Common myeloid progenitor, CD34-positive (primary cell): ENCODE results near the gene PCDHB1.
"Not testable (repeated sequence)": the region's sequence is repeated elsewhere in the genome, so short reads cannot be mapped to it uniquely, and the experiment has no call there.

Source experiments
- CTCF ChIA-PET: fragments of 350-600 bp; sonication (Branson Sonifier 250); formaldehyde crosslinking; loops from one replicate; lab custom pipeline; 2021; ENCODE audit warnings: antibody characterized with exemption; lab: Charles Lee
- POLR2A ChIA-PET: fragments of 350-600 bp; sonication (Branson Sonifier 250); formaldehyde crosslinking; loops from one replicate; lab custom pipeline; 2021; ENCODE audit warnings: antibody characterized with exemption; lab: Charles Lee
- DNase-seq, 3 donors: peaks; one replicate each; pipeline versions ENCODE4 v3.0.0 to v3.0.0-alpha.2; 2013
- H3K27ac ChIP-seq, 2 experiments: 1 replicate in 1 of 2; 2 replicates in 1 of 2; pipeline ENCODE4 v1.7.0; 2013; ENCODE audit warnings: inconsistent platforms in 2 of 2, low read length in 2 of 2, mild to moderate bottlenecking in 2 of 2, low read depth in 1 of 2, moderate library complexity in 1 of 2; ENCODE audit not compliant: severe bottlenecking in 2 of 2, insufficient read depth in 1 of 2, poor library complexity in 1 of 2
- H3K27me3 ChIP-seq, 5 experiments: replicated peaks in 2 of 5; 1 replicate in 3 of 5; 2 replicates in 2 of 5; pipeline versions ENCODE4 v1.6.1 to v1.7.0; 2013; ENCODE audit warnings: low read length in 4 of 5, mild to moderate bottlenecking in 2 of 5, moderate library complexity in 2 of 5, inconsistent platforms in 1 of 5; ENCODE audit not compliant: insufficient read depth in 5 of 5, control insufficient read depth in 4 of 5
- H3K36me3 ChIP-seq, 4 experiments: 1 replicate in 2 of 4; 2 replicates in 2 of 4; pipeline versions ENCODE4 v1.6.1 to v1.7.0; 2013; ENCODE audit warnings: low read length in 3 of 4, control low read depth in 1 of 4, mild to moderate bottlenecking in 1 of 4; ENCODE audit not compliant: control insufficient read depth in 4 of 4, insufficient read depth in 4 of 4
- H3K4me1 ChIP-seq, 4 experiments: 1 replicate in 3 of 4; 2 replicates in 1 of 4; pipeline versions ENCODE4 v1.6.1 to v1.7.1; 2013; ENCODE audit warnings: low read length in 3 of 4, mild to moderate bottlenecking in 3 of 4, control low read depth in 1 of 4, inconsistent platforms in 1 of 4, moderate library complexity in 1 of 4; ENCODE audit not compliant: control insufficient read depth in 4 of 4, insufficient read depth in 4 of 4; ENCODE audit errors: control extremely low read depth in 1 of 4
- H3K4me3 ChIP-seq, 7 experiments: 1 replicate in 4 of 7; 2 replicates in 3 of 7; pipeline versions ENCODE4 v1.5.1 to v1.7.0; 2013; ENCODE audit warnings: mild to moderate bottlenecking in 7 of 7, low read length in 6 of 7, moderate library complexity in 6 of 7, inconsistent platforms in 2 of 7, low read depth in 2 of 7, control low read depth in 1 of 7; ENCODE audit not compliant: insufficient read depth in 4 of 7, control insufficient read depth in 1 of 7; ENCODE audit errors: extremely low read depth in 1 of 7
- H3K9me3 ChIP-seq, 5 experiments: 1 replicate in 4 of 5; 2 replicates in 1 of 5; pipeline versions ENCODE4 v1.6.1 to v1.7.1; 2013; ENCODE audit warnings: low read length in 4 of 5, mild to moderate bottlenecking in 2 of 5, inconsistent platforms in 1 of 5, low read depth in 1 of 5, moderate library complexity in 1 of 5; ENCODE audit not compliant: control insufficient read depth in 4 of 5, insufficient read depth in 2 of 5; ENCODE audit errors: control extremely low read depth in 1 of 5
- WGBS: methylation state at CpG from one replicate; pipeline ENCODE4 v1.1.5; 2013; ENCODE audit not compliant: insufficient coverage; 5-methylcytosine and 5-hydroxymethylcytosine counted together

PCDHB1 gene

DNA sequence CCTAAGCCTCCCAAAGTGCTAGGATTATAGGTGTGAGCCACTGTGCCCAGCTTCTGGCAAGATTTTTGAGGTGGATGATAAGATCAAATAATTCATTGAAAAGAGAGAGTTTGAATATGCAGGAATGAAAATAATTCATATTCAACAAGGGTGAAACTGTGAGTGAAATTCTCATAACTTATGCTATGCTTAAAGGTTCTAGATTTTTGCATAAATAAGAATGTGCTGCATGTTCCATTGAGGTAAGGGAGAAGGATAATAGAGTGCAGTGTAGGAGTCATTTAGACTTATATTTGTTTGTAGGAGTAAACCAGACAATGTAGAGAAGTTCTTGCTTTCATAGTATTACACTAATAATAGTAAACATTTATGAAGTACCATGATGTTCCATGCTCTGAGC is 31.1 kb downstream of the PCDHB1 start:
- no peak overlapping the region for H3K27ac ChIP-seq
- no peaks in the 10 kb centered on the region for H3K36me3 ChIP-seq
- peaks cover 3 to 9% (median 6%) of the 10 kb centered on the region in 5 experiments for H3K9me3 ChIP-seq
- peaks cover 0 to 4% (median 0%) of the 10 kb centered on the region in 4 experiments for H3K4me1 ChIP-seq
- DNase-seq, result no peak
- H3K27me3 ChIP-seq, result peaks cover 1 to 9% (median 3%) of the 10 kb centered on the region in 5 experiments
- CTCF ChIA-PET, result no interaction called here
- no peak overlapping the region for H3K4me3 ChIP-seq
- POLR2A ChIA-PET, result no interaction called here

DNA sequence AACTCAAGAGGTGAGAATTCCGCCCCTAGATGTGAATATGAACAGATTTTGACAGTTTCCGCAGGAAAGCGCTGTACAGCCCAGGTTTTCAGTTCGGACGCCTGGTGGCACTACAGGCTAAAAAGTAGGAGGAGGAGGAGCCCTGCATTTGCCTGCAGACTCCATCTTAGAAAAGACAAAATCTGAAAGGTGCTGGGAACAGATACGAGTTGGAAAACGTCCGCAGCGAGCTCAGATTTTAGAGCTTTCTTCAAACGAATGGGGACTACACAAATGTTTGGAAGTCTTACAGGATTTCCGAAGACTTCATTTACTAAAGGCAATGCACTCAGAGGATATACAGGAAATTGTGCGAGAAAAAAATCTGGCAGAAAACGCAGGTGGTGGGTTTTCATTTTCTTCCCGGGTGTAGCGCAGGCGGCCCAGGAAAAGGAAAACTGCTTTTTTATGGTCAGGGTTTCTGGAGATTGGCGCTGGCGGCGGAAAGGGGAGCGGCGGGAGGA is 33.4 kb downstream of the PCDHB1 start:
- WGBS, result 11% methylated on average over 15 of the region's 21 CpGs
- peak; percentile 19 to 72 (median 54) for DNase-seq
- Histone ChIP-seq H3K27ac (no peak overlapping the region), H3K9me3 (peaks cover 0 to 2% (median 0%) of the 10 kb centered on the region in 5 experiments), H3K4me1 (peaks cover 0 to 4% (median 0%) of the 10 kb centered on the region in 4 experiments), H3K4me3 (peak overlapping the region in 6 of 7 experiments; percentile 42 to 63 (median 49)), H3K27me3 (peaks cover 0 to 3% (median 0%) of the 10 kb centered on the region in 5 experiments), H3K36me3 (no peaks in the 10 kb centered on the region)
- ChIA-PET CTCF (no interaction called here), POLR2A (no interaction called here)

DNA sequence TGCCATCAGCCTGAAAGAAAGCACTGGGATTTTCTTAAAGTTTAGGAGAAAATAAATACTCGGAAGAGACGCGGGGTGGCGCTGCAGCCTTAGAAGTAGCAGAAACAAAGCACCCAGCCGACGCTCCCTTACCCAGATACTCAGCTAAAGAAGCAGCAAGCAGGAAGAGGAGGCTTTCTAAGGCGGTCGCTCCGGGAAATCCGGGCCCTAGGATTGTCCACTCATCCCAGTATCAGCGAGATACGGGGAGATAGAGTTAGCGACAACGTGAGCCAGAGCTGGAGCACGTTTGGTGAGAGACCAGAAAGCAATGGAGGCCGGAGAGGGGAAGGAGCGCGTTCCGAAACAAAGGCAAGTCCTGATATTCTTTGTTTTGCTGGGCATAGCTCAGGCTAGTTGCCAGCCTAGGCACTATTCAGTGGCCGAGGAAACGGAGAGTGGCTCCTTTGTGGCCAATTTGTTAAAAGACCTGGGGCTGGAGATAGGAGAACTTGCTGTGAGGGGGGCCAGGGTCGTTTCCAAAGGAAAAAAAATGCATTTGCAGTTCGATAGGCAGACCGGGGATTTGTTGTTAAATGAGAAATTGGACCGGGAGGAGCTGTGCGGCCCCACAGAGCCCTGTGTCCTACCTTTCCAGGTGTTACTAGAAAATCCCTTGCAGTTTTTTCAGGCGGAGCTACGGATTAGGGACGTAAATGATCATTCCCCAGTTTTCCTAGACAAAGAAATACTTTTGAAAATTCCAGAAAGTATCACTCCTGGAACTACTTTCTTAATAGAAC is 43.5 kb downstream of the PCDHB1 start, which contains the start of gene PCDHB2:
TSS of gene PCDHB2 (plus strand) at position 135 of the 782 bp plus-strand sequence. CDS start at position 311, 176 bp downstream.
- DNase-seq, result peak in 2 of 3 donors; percentile 17 to 34
- H3K36me3 ChIP-seq, result no peaks in the 10 kb centered on the region
- WGBS, result 18% methylated on average over 27 of the region's 29 CpGs
- POLR2A ChIA-PET, result no interaction called here
- H3K4me3 ChIP-seq, result no peak within 1 kb of the TSS
- no peak within 1 kb of the TSS for H3K27ac ChIP-seq
- peaks cover 0 to 21% (median 8%) of the 10 kb centered on the region in 5 experiments for H3K27me3 ChIP-seq
- CTCF ChIA-PET, result no interaction called here
- H3K9me3 ChIP-seq, result peaks cover 7 to 21% (median 15%) of the 10 kb centered on the region in 5 experiments
- no peaks in the 10 kb centered on the region for H3K4me1 ChIP-seq

DNA sequence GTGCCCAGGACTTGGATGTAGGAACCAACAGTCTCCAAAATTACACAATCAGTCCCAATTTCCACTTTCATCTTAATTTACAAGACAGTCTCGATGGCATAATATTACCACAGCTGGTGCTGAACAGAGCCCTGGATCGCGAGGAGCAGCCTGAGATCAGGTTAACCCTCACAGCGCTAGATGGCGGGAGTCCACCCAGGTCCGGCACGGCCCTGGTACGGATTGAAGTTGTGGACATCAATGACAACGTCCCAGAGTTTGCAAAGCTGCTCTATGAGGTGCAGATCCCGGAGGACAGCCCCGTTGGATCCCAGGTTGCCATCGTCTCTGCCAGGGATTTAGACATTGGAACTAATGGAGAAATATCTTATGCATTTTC is 44.1 kb downstream of the PCDHB1 start:
- no peak for DNase-seq
- ChIA-PET CTCF (no interaction called here), POLR2A (no interaction called here)
- Histone ChIP-seq H3K4me1 (no peaks in the 10 kb centered on the region), H3K36me3 (no peaks in the 10 kb centered on the region), H3K27me3 (peaks cover 0 to 24% (median 9%) of the 10 kb centered on the region in 5 experiments), H3K4me3 (no peak overlapping the region), H3K9me3 (peaks cover 7 to 22% (median 17%) of the 10 kb centered on the region in 5 experiments), H3K27ac (no peak overlapping the region)
- 37% methylated on average over 11 of the region's 12 CpGs for WGBS

DNA sequence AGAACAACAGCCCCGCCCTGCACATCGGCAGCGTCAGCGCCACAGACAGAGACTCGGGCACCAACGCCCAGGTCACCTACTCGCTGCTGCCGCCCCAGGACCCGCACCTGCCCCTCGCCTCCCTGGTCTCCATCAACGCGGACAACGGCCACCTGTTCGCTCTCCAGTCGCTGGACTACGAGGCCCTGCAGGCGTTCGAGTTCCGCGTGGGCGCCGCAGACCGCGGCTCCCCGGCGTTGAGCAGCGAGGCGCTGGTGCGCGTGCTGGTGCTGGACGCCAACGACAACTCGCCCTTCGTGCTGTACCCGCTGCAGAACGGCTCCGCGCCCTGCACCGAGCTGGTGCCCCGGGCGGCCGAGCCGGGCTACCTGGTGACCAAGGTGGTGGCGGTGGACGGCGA is 45.0 kb downstream of the PCDHB1 start:
- H3K36me3 ChIP-seq, H3K4me3 ChIP-seq, POLR2A ChIA-PET, CTCF ChIA-PET, H3K27ac ChIP-seq, DNase-seq, H3K4me1 ChIP-seq: not testable (repeated sequence)
- WGBS, result 48% methylated on average over 6 of the region's 46 CpGs
- Histone ChIP-seq H3K9me3 (peaks cover 7 to 31% (median 27%) of the 10 kb centered on the region in 5 experiments), H3K27me3 (peaks cover 0 to 34% (median 15%) of the 10 kb centered on the region in 5 experiments)

DNA sequence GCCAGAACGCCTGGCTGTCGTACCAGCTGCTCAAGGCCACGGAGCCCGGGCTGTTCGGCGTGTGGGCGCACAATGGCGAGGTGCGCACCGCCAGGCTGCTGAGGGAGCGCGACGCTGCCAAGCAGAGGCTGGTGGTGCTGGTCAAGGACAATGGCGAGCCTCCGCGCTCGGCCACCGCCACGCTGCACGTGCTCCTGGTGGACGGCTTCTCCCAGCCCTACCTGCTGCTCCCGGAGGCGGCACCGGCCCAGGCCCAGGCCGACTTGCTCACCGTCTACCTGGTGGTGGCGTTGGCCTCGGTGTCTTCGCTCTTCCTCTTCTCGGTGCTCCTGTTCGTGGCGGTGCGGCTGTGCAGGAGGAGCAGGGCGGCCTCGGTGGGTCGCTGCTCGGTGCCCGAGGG is 45.4 kb downstream of the PCDHB1 start:
- H3K36me3 ChIP-seq, H3K4me1 ChIP-seq, CTCF ChIA-PET, DNase-seq, POLR2A ChIA-PET, H3K27ac ChIP-seq, H3K4me3 ChIP-seq: not testable (repeated sequence)
- H3K27me3 ChIP-seq, result peaks cover 0 to 37% (median 15%) of the 10 kb centered on the region in 5 experiments
- WGBS, result 8% methylated on average over 5 of the region's 38 CpGs
- peaks cover 7 to 34% (median 30%) of the 10 kb centered on the region in 5 experiments for H3K9me3 ChIP-seq

DNA sequence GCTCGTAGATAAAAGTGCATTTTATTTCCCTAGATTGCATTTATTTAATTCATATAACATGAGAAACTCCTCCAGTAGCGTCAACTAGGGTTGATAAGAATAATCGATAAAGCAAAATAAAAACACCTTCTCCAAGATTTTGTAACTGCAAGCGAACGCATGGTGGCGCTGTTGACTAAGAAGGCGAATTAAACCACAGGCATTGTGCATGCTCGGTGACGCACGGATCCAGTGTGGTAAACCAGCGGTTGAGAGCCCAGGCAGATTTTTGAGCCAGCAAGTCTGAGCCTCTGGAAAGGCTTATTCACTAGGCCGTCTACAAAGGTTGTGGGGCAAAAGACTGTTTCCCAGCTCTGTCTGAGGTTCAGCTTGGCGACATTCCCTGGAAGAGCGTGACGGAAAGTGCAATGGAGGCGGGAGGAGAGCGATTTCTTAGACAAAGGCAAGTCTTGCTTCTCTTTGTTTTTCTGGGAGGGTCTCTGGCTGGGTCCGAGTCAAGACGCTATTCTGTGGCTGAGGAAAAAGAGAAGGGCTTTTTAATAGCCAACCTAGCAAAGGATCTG is 49.1 kb downstream of the PCDHB1 start, which contains the start of gene PCDHB3:
TSS of gene PCDHB3 (plus strand) at position 231 of the 563 bp plus-strand sequence. CDS start at position 408, 177 bp downstream.
- Histone ChIP-seq H3K4me3 (no peak within 1 kb of the TSS), H3K4me1 (no peaks in the 10 kb centered on the region), H3K36me3 (no peaks in the 10 kb centered on the region), H3K27ac (no peak within 1 kb of the TSS), H3K27me3 (peaks cover 0 to 29% (median 13%) of the 10 kb centered on the region in 5 experiments), H3K9me3 (peaks cover 0 to 28% (median 23%) of the 10 kb centered on the region in 5 experiments)
- DNase-seq, result peak; percentile 11 to 44 (median 41)
- WGBS, result 14% methylated on average over 16 of the region's 19 CpGs
- ChIA-PET CTCF (no interaction called here), POLR2A (no interaction called here)
